Activated CD8-positive, alpha-beta memory T cell treated with anti-CD3 and anti-CD28 coated beads, Interleukin-2, amount 50 U/mL, for 24 hours (primary cell): ENCODE results near the gene ABHD17B.

ENCODE experiments used
- DNase-seq: peaks from one replicate; pipeline ENCODE4 v3.0.0-alpha.2; 2020; ENCODE audit errors: extremely low read depth

The ABHD17B gene

GRCh38 chr9:71878327-71879274, 32.4 kb downstream of the ABHD17B start:
- no peak for DNase-seq

- no peak for DNase-seq
Observed at GRCh38 chr9:71876829-71877228, 34.2 kb downstream of the ABHD17B start.

GRCh38 chr9:71876106-71876505, 34.9 kb downstream of the ABHD17B start:
- DNase-seq = no peak

DNA sequence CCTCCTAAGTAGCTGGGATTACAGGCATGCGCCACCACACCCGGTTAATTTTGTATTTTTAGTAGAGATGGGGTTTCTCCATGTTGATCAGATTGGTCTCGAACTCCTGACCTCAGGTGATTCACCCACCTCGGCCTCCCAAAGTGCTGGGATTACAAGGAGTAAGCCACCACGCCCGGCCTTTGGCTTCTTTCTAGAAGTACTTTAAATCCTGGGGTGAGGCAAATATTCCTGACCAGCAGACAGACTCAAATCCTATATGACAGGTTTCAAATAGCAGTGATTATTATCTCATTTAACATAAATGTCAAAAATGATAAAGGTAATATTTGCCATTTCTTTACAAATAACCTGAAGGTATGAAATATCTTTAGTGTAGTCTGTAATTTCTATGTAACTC, 35.6 kb downstream of the ABHD17B start:
- no peak for DNase-seq

DNA sequence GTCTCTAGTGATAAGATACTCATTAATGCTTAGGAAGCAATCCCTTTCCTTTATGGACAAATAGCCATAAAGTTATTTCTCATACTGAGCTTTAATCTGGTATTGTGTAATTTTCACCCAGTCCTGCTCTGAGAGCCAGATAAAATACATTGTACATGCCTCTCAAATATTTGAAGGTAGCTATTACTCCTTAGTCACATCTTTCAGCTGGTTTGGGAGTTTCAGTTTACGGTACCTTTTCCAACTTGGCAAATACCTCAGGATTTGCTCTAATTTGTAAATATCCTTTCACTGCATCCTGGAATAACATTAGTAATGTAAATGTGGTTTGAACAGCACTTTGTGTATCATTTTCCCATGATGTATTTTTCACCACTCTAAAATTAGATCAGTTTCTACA, 47.4 kb downstream of the ABHD17B start:
- DNase-seq = no peak

DNA sequence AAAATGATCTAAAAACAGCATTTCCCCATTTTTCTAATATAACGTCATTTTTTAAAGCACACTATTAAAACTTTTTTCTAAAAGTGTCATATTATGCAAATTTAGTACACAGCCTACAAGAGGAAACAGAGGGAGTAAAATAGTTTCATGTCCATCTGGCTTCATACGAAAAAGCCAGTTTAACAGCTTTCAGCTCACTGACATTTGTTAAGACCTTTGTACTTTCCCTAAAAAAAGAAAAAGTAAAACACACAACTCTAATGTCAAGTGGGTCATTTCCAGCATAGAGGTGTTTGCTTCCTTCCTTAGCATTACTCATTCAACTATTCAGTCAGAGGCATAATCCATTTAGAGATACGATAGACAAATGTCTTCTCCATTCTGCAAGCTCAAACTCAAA, 49.4 kb downstream of the ABHD17B start:
- DNase-seq = no peak

GRCh38 chr9:71859939-71860338, 51.1 kb downstream of the ABHD17B start:
- DNase-seq = no peak

- no peak for DNase-seq
Observed at GRCh38 chr9:71858812-71859211, 52.2 kb downstream of the ABHD17B start.

DNA sequence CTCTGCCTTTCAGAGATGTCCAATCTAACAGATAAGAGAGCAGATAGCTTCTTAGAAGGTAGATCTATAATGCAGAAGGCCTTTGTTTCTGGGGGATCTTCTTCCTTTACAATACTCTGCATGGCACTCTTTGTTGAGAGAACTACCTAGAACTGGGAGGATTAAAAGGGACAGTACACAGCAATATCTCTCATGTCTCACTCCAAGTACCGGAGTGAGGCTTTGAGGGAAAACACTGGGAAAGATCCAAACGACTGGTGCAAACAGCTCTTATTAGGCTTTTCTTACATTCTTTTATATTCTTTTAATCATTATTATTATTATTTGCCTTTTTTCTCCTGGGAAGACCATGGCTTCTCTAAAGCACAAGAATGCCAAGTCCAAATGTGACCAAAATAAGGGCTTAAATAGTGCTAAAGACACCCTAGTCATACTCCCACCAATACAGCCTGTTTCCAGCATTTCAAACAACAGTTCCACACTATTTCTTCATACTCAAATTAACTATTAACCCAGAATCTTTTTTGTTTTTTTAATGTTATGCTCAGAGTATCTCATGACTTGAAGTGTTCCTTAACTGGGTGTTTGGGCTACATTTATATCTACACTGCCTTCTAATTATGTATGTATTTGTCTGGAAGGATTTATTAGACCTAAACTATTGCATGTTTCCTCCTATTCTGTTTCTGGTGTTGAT, 52.7 kb downstream of the ABHD17B start:
- no peak for DNase-seq

DNA sequence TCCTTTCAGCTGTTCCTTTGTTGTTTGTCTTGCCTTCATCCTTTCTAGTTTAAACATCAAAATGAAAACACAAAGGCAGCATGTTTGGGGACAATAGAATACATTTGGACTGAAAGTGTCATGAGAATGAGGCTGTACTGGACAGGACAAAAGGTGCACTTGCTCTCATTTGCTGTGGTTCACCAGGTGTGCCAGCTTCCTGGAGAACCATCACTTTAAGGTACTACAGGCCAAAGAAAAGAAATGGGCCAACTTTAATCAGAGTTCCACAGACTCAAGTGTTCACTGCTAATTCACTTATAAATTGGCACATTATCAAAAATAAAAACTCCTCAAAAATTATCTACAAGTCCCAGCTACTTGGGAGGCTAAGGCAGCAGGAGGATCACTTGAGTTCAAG, 53.8 kb downstream of the ABHD17B start:
- DNase-seq = no peak

DNA sequence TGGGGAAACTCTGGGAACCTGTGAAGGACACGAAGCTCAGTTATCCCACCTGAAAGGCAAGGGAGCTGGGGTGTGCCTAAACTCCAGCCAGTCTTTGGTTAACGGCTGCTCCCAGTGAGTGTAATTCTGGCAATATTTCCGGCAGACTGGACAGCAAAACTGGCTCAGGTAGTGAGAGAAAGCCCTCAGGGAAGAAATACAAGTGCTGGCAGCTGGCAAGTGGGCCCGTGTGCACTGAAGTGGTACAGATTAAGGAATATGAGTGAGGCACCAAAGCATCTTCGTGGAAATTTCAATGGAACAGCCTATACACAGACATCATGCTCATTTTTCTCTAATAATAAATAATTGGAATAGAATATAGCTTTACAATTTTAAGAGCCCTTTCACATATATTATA, 56.2 kb downstream of the ABHD17B start:
- DNase-seq = no peak

GRCh38 chr9:71853084-71853483, 57.9 kb downstream of the ABHD17B start:
- no peak for DNase-seq

DNA sequence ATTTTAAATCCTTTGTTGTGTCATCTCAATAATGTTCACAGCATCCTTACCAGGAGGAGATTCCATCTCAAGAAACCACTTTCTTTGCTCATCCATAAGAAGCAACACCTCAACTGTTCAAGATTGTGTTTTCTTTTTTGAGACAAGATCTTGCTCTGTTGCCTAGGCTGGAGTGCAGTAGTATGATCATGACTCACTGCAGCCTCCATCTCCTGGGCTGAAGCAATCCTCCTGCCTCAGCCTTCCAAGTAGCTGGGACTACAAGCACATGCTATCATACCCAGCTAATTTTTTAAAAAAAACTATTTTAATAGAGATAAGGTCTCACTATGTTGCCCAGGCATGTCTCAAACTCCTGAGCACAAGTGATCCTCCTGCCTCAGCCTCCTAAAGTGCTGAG, 60.0 kb downstream of the ABHD17B start:
- DNase-seq = no peak

- no peak for DNase-seq
Observed at GRCh38 chr9:71847892-71848291, 63.1 kb downstream of the ABHD17B start.

DNA sequence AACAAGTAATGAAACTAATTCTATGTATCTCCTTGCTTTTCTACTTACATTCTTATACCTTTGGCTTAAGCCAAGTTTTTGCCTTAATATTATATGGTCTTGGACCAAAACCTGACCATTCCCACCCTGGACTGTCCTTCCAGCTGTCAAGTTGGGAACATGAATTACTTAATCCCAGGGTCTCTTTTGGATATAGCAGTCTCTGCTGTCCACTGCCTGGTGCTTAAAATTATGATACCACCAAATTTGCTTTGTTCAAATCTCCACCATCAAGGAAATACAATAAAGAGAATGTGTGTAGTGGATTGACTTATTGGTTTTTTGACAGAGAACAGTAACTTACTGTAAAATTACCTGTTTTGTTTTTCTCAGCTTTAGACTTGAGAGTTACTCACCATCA, 66.2 kb downstream of the ABHD17B start:
- no peak for DNase-seq

DNA sequence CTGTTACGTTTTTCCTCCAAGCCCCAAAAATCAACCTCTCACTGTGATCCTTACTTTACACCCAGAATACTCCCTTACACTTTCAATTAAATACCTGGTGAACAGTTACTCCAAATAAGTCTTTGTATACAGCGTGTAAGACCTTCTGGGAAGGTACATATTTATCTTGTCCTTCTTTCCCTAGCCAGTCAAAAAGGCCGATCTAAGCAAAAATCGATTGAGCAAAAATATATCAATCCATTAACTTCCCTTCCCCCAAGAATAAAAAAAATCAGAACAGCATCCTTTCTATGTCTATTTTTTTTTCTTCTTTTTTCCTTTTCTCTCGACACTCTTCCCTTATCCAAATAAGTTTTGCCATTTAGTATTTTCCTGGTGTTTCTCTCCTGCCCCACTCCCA, 71.3 kb downstream of the ABHD17B start:
- no peak for DNase-seq

DNA sequence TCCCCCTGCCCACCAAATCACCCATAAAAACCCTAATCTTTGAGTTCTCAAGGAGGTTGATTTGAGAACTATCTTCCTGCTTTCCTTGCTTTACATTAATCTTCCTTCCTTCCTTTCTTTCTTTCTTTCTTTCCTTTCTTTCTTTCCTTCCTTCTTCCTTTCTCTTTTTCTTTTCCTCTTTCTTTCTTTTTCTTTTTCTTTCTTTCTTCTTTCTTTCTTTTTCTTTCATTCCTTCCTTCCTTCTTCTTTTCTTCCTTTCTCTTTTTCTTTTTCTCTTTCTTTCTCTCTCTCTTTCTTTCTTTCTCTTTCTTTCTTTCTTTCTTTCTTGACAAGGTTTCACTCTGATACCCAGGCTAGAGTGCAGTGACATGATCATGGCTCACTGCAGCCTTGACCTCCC, 75.4 kb downstream of the ABHD17B start:
- no peak for DNase-seq

DNA sequence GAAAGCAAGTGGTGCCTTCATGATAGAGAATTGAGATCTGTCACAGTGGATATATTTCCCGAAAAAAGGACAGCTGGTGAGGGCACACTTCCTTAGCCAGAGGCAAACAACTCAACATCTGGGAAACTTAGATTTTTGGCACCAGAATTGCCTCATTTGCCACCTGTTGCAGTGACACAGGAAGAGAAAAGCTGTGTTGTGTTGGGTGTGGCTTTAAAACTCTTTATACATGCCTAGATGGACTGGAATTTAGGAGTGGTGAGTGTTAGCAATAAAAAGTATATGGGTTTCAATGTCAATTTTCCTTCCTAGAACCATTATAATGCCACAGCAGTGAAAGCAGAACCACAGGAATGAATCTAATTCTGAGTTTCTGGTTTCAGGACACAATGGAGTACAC, 80.1 kb downstream of the ABHD17B start:
- DNase-seq = no peak

- no peak for DNase-seq
Observed at GRCh38 chr9:71830153-71830552, 80.8 kb downstream of the ABHD17B start.

- DNase-seq = no peak
Observed at GRCh38 chr9:71826279-71826678, 84.7 kb downstream of the ABHD17B start.

DNA sequence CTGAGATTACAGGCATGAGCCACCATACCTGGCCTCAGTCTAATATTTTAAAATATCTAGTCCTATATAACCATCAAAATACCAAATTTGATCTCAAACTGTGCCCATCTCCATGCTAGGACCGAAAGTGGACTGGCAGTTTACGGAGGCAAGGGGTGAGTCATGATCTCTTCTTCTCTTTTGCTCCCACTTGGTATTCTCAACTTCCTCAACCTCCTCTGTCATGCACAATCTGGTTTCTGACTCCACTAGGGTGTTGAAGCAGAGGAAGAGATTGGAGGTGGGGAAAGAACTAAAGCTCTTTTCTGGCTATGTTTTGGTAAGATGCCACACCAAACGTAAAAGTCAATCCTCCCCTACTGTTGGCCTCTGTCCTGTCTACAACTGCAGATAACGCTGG, 86.7 kb downstream of the ABHD17B start:
- no peak for DNase-seq

DNA sequence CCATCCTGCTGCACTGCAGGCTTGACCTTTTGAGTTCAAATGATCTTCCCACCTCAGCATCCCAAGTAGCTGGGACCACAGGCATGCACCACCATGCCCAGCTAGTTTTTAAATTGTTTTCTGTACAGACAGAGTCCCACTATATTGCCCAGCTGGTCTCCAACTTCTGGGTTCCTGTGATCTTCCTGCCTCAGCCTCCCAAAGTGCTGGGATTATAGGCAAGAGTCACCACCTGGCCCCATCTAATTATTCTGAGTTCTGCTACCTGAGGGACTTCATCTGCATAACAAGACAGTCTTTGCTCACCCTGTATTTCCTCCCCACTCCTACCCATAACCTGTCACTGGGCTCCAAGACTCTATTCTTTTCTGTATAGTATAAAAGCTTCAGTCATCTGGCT, 88.1 kb downstream of the ABHD17B start:
- no peak for DNase-seq

DNA sequence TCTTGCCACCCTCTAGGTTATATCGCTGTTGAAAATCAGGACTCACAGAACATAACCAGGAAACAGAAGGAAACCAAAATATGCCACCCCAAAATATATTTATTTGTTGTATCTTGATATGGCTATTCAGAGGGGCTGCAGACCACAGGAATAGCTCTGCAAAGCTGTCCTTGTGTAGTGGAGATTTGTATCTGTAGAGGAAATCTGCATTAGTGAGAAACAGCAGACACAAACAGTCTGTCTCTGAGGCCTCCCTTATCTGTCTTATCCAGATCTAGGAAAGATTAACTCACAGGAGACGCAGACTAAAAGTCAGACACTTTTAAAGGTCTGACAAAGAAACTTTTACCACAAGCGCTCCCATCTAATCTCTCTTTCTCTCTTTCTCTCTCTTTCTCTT, 88.5 kb downstream of the ABHD17B start:
- DNase-seq = no peak
